ENCODE results near the gene ATP5PO. TPM values are rescaled to one million over a fixed set of nuclear protein-coding genes. Genes with fewer than 3 reads are reported as not detected.

The ATP5PO gene
- total RNA-seq, 4 donors from 2014 or later: 133 to 311 (median 214) TPM

- H3K27ac ChIP-seq: no peak overlapping the region
- WGBS, 2 donors (ENCODE audit: low coverage in 1 of 2): 77 to 100% methylated on average over 1 to 8 of the region's 8 CpGs
- no peaks in the 10 kb centered on the region for H3K9me3 ChIP-seq
- no peak overlapping the region for H3K4me3 ChIP-seq
- no peaks in the 10 kb centered on the region for H3K36me3 ChIP-seq
- no peak for TF ChIP-seq POLR2AphosphoS5 (IDR thresholded peaks at IDR 0.05)
- TF ChIP-seq, protein P1, sequence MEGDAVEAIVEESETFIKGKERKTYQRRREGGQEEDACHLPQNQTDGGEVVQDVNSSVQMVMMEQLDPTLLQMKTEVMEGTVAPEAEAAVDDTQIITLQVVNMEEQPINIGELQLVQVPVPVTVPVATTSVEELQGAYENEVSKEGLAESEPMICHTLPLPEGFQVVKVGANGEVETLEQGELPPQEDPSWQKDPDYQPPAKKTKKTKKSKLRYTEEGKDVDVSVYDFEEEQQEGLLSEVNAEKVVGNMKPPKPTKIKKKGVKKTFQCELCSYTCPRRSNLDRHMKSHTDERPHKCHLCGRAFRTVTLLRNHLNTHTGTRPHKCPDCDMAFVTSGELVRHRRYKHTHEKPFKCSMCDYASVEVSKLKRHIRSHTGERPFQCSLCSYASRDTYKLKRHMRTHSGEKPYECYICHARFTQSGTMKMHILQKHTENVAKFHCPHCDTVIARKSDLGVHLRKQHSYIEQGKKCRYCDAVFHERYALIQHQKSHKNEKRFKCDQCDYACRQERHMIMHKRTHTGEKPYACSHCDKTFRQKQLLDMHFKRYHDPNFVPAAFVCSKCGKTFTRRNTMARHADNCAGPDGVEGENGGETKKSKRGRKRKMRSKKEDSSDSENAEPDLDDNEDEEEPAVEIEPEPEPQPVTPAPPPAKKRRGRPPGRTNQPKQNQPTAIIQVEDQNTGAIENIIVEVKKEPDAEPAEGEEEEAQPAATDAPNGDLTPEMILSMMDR (IDR thresholded peaks at IDR 0.05): no peak
- TF ChIP-seq EP300 (IDR thresholded peaks at IDR 0.05): no peak
- TF ChIP-seq POLR2A (IDR thresholded peaks at IDR 0.05): no peak
- no peak for ATAC-seq
- H3K27me3 ChIP-seq: no peaks in the 10 kb centered on the region
- H3K4me1 ChIP-seq: peaks cover 0 to 15% (median 8%) of the 10 kb centered on the region in 3 donors
Observed at GRCh38 chr21:33892853-33893252, 22.8 kb downstream of the ATP5PO start.

DNA sequence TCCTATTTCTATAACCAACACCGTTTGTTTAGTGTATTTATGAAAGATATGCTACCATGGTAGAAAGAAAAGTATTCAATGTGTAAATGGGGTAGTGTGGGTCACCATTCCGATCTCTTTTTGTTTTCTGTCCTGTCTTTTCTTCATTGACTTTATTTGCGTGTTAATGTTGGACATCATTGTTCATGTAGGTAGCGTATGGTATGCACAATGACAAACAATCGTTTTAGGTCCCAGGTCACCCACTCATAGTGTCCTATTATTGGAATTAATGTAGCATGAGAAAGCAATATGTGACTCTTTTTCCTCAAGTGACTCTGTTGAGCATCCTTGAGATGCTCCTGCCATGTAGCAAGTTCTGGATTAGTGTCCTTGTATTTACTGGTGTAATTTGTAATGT lies 25.4 kb downstream of the ATP5PO start:
- Histone ChIP-seq H3K9me3 (no peaks in the 10 kb centered on the region), H3K4me1 (peaks cover 0 to 13% (median 8%) of the 10 kb centered on the region in 3 donors), H3K4me3 (no peak overlapping the region), H3K27me3 (no peaks in the 10 kb centered on the region), H3K36me3 (no peaks in the 10 kb centered on the region), H3K27ac (no peak overlapping the region)
- 93 to 98% methylated on average over 5 of the region's 5 CpGs for WGBS, 2 donors (ENCODE audit: low coverage in 1 of 2)
- no peak for TF ChIP-seq POLR2A (IDR thresholded peaks at IDR 0.05)
- no peak for TF ChIP-seq EP300 (IDR thresholded peaks at IDR 0.05)
- no peak for ATAC-seq

- no peaks in the 10 kb centered on the region for H3K9me3 ChIP-seq
- no peaks in the 10 kb centered on the region for H3K27me3 ChIP-seq
- peaks cover 0 to 11% (median 0%) of the 10 kb centered on the region in 3 donors for H3K4me1 ChIP-seq
- no peak overlapping the region for H3K27ac ChIP-seq
- no peaks in the 10 kb centered on the region for H3K36me3 ChIP-seq
- H3K4me3 ChIP-seq: no peak overlapping the region
- ATAC-seq: no peak
- 95% methylated on average over 3 of the region's 11 CpGs; no CpG with 5 or more reads in 1 of the 2 donors for WGBS, 2 donors (ENCODE audit: low coverage in 1 of 2)
- TF ChIP-seq, protein P1 (IDR thresholded peaks at IDR 0.05): no peak
Observed at GRCh38 chr21:33886321-33886720, 29.3 kb downstream of the ATP5PO start.

- TF ChIP-seq POLR2AphosphoS5 (IDR thresholded peaks at IDR 0.05): no peak
- TF ChIP-seq EP300 (IDR thresholded peaks at IDR 0.05): no peak
- TF ChIP-seq POLR2A (IDR thresholded peaks at IDR 0.05): no peak
- TF ChIP-seq, protein P1 (IDR thresholded peaks at IDR 0.05): no peak
- Histone ChIP-seq H3K27me3 (no peaks in the 10 kb centered on the region), H3K36me3 (no peaks in the 10 kb centered on the region), H3K4me1 (peaks cover 0 to 11% (median 0%) of the 10 kb centered on the region in 3 donors), H3K9me3 (no peaks in the 10 kb centered on the region), H3K4me3 (no peak overlapping the region), H3K27ac (no peak overlapping the region)
- 95 to 98% methylated on average over 6 to 7 of the region's 7 CpGs for WGBS, 2 donors (ENCODE audit: low coverage in 1 of 2)
- no peak for ATAC-seq
Observed at GRCh38 chr21:33885172-33885514, 30.5 kb downstream of the ATP5PO start.

DNA sequence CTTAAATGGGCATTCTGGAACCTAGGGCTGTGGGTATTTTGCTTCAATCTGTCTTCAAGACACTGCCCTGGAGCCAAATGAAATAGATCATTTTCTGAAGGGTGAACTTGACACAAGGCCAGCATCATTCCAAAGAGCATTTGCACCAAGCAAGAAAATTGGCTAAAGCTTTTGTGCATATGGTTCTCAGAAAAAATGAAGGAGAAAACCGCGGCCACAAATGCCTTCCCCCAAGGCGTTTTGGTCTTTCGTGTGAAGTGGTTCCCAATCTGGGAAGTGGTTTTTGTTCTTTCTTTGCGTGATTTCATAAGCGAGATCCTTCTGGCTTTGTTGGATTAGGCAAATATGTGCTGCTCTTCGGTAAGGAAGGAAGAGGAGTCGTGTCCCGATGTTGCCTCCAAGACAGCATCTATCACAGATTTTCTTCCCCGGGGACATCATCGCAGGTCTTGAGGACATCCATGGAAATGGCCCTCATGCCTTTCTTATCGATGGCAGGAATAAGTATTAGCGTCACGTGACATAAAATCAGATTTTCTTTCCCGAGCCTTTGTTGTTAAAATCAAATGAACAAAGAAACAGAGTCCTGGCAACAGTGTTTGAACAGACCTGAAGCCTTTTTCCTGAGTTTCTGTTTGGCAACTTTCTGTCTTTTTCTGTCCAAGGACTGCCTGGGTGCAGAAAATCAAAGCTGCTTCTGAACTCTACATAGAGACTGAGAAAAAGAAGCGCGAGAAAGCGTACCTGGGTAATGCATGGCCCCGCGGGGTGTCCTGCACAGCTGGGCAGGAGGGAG lies 31.0 kb downstream of the ATP5PO start:
- 59 to 61% methylated on average over 12 to 17 of the region's 20 CpGs for WGBS, 2 donors (ENCODE audit: low coverage in 1 of 2)
- H3K4me3 ChIP-seq: no peak overlapping the region
- no peak for ATAC-seq
- no peaks in the 10 kb centered on the region for H3K9me3 ChIP-seq
- TF ChIP-seq POLR2AphosphoS5 (IDR thresholded peaks at IDR 0.05) (no peak), POLR2A (IDR thresholded peaks at IDR 0.05) (no peak), EP300 (IDR thresholded peaks at IDR 0.05) (no peak)
- TF ChIP-seq, protein P1 (IDR thresholded peaks at IDR 0.05): no peak
- H3K4me1 ChIP-seq: peaks cover 0 to 11% (median 0%) of the 10 kb centered on the region in 3 donors
- H3K36me3 ChIP-seq: no peaks in the 10 kb centered on the region
- no peak overlapping the region for H3K27ac ChIP-seq
- no peaks in the 10 kb centered on the region for H3K27me3 ChIP-seq
